ENCODE measurements around the gene PTP4A2. TPM values are rescaled to one million over a fixed set of nuclear protein-coding genes. Genes with fewer than 3 reads are reported as not detected.

Gene PTP4A2
- total and polyA plus RNA-seq, 2 of the 8 experiments (the other 6 are each of a cell fraction or from before 2014, with no cell fraction given) = 87.4 to 214 TPM

DNA sequence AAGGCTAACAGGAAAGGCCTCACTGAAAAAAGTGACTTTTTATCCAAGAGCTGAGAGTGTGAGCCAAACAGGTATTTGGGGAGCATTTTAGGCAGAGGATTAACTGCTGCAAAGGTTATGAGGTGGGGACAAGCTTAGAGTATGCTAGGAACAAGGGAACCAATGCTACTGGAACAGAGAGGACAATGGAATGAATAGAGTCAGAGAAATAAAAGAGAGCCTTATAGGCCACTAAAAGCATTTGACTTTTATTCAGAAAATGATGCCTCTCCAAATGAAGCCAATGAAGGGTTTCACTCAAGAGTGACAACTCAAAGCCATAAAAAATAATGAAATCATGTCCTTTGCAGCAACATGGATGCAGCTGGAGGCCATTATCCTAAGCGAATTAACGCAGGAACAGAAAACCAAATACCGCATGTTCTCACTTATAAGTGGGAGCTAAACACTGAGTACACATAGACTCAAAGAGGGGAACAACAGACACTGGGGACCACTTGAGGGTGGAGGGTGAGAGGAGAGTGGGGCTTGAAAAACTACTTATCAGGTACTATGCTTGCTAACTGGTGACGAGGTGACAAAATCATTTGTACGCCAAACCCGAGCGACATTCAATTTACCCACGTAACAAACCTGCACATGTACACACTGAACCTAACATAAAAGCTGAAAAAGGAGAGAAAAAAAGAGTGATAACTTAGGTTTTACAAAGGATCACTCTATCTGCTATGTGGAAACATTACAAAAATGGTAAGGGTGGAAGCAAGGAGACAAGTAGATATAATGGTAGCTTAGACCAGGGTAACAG is 11.1 kb downstream of the PTP4A2 start:
- Histone ChIP-seq H2AK5ac (ENCODE audit: low read depth, low read length) (no peak overlapping the region), H3K27me3 (replicated peaks in 1 of 4; ENCODE audit: control insufficient read depth in 3 of 4, extremely low read depth in 1 of 4, insufficient read depth in 3 of 4, low read length in 3 of 4) (no peaks in the 10 kb centered on the region), H3K56ac (replicated peaks; ENCODE audit: insufficient read length, low read depth, low read length) (no peak overlapping the region), H3K79me1 (ENCODE audit: low read depth, low read length) (no peaks in the 10 kb centered on the region; the same call in 1 of the 2 replicates), H3K9ac (replicated peaks in 1 of 4; ENCODE audit: extremely low read depth in 1 of 4, low read depth in 3 of 4, low read length in 3 of 4) (no peak overlapping the region; a peak in 1 of 7 replicates), H2BK5ac (ENCODE audit: low read depth, low read length) (no peak overlapping the region), H3K4me3 (ENCODE audit: extremely low read depth in 1 of 4, insufficient read depth in 2 of 4, low read depth in 3 of 4, low read length in 4 of 4) (no peak overlapping the region), H4K8ac (ENCODE audit: extremely low read depth, insufficient read depth, low read length) (no peak overlapping the region), H3K9me3 (ENCODE audit: insufficient read depth in 2 of 2, low read depth in 1 of 2, low read length in 1 of 2) (no peaks in the 10 kb centered on the region), H3K4me2 (ENCODE audit: insufficient read depth in 1 of 2, low read depth in 2 of 2, low read length in 2 of 2) (no peak overlapping the region), H2AFZ (ENCODE audit: low read length) (no peak overlapping the region), H2BK15ac (ENCODE audit: low read length) (no peak overlapping the region), H3K36me3 (ENCODE audit: control insufficient read depth in 2 of 4, insufficient read depth in 4 of 4, low read length in 3 of 4) (no peaks in the 10 kb centered on the region), H3K27ac (ENCODE audit: low read depth, low read length) (no peak overlapping the region), H3K18ac (ENCODE audit: extremely low read depth, low read length) (no peak overlapping the region), H4K20me1 (replicated peaks in 1 of 2; ENCODE audit: control insufficient read depth in 1 of 2, insufficient read depth in 2 of 2, low read length in 2 of 2) (peaks cover 8 to 17% of the 10 kb centered on the region in 2 experiments), H3K4me1 (replicated peaks in 1 of 4; ENCODE audit: control insufficient read depth in 3 of 4, insufficient read depth in 4 of 4, low read length in 3 of 4) (peaks cover 0 to 8% (median 3%) of the 10 kb centered on the region in 4 experiments; a peak in 2 of 7 replicates), H2BK120ac (replicated peaks; ENCODE audit: low read depth, low read length) (no peak overlapping the region), H3K23me2 (ENCODE audit: low read depth, low read length) (no peaks in the 10 kb centered on the region), H3K23ac (ENCODE audit: insufficient read length) (no peak overlapping the region), H3K4ac (replicated peaks; ENCODE audit: insufficient read length, low read depth, low read length) (peak overlapping the region; percentile 46), H4K5ac (ENCODE audit: insufficient read length, low read depth, low read length) (no peak overlapping the region), H3K14ac (ENCODE audit: insufficient read length) (no peak overlapping the region), H3K79me2 (ENCODE audit: control insufficient read depth in 1 of 2, insufficient read depth in 2 of 2, low read length in 2 of 2) (peaks cover 16 to 94% of the 10 kb centered on the region in 2 experiments), H4K91ac (replicated peaks; ENCODE audit: insufficient read length, low read length) (no peak overlapping the region), H2BK20ac (ENCODE audit: low read length) (no peak overlapping the region), H2BK12ac (ENCODE audit: low read depth, low read length) (no peak overlapping the region)
- no peak for FAIRE-seq
- TF ChIP-seq SAP30 (IDR thresholded peaks at IDR 0.05; ENCODE audit: insufficient read depth, insufficient replicate concordance, low read length) (no peak), MAFK (IDR thresholded peaks at IDR 0.05; ENCODE audit: low read depth, low read length) (no peak), ZNF274 (IDR thresholded peaks at IDR 0.05; ENCODE audit: borderline replicate concordance, extremely low read depth, low read length) (no peak), BCL11A (IDR thresholded peaks at IDR 0.05; ENCODE audit: low read depth in 2 of 2, low read length in 2 of 2) (no peak)
- POLR2A ChIA-PET (ENCODE audit: partially characterized antibody) = interaction anchor here (0.7 to 1.7 kb wide), 6 partner anchors 8 to 252 kb away, joined by 3 to 7 read pairs (median 3); partner anchors contain the start of gene TXLNA
- DNase-seq (ENCODE audit: low read depth in 1 of 2, low spot score in 2 of 2) = no peak
- CTCF ChIA-PET (ENCODE audit: partially characterized antibody) = interaction anchor here (0.9 to 2.2 kb wide), 4 partner anchors 8 to 37 kb away, joined by 3 to 10 read pairs (median 3); partner anchors contain the start of gene PTP4A2
- WGBS, 2 experiments (ENCODE audit: extremely low coverage in 1 of 2, insufficient coverage in 1 of 2, insufficient read length in 1 of 2, insufficient replicate concordance in 2 of 2, low coverage in 1 of 2, low lambda C conversion rate in 2 of 2, missing lambda C conversion rate in 1 of 2) = 95% methylated on average over 8 of the region's 8 CpGs; no CpG with 5 or more reads in 1 of the 2 experiments
